ENCODE measurements around the gene FAM219A. TPM values are rescaled to one million over a fixed set of nuclear protein-coding genes. Genes with fewer than 3 reads are reported as not detected.
"Not testable (repeated sequence)": the region's sequence is repeated elsewhere in the genome, so short reads cannot be mapped to it uniquely, and the experiment has no call there.

Gene FAM219A
- total RNA-seq, 1 donor from 2014 or later = 35.7 TPM

- TF ChIP-seq, protein P1, sequence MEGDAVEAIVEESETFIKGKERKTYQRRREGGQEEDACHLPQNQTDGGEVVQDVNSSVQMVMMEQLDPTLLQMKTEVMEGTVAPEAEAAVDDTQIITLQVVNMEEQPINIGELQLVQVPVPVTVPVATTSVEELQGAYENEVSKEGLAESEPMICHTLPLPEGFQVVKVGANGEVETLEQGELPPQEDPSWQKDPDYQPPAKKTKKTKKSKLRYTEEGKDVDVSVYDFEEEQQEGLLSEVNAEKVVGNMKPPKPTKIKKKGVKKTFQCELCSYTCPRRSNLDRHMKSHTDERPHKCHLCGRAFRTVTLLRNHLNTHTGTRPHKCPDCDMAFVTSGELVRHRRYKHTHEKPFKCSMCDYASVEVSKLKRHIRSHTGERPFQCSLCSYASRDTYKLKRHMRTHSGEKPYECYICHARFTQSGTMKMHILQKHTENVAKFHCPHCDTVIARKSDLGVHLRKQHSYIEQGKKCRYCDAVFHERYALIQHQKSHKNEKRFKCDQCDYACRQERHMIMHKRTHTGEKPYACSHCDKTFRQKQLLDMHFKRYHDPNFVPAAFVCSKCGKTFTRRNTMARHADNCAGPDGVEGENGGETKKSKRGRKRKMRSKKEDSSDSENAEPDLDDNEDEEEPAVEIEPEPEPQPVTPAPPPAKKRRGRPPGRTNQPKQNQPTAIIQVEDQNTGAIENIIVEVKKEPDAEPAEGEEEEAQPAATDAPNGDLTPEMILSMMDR (IDR thresholded peaks at IDR 0.05) = no peak
- Mint-ChIP-seq H3K27ac (ENCODE audit: unreplicated experiment) (no peak overlapping the region), H3K9me3 (ENCODE audit: low read depth) (no peaks in the 10 kb centered on the region), H3K36me3 (ENCODE audit: low read depth) (no peaks in the 10 kb centered on the region), H3K27me3 (ENCODE audit: low read depth) (peaks cover 39% of the 10 kb centered on the region), H3K4me3 (ENCODE audit: unreplicated experiment) (no peak overlapping the region), H3K4me1 (ENCODE audit: low read depth) (no peaks in the 10 kb centered on the region)
- no peak for DNase-seq (ENCODE audit: low spot score)
Measured at GRCh38 chr9:34485822-34486221, 27.5 kb upstream of the FAM219A start.

DNA sequence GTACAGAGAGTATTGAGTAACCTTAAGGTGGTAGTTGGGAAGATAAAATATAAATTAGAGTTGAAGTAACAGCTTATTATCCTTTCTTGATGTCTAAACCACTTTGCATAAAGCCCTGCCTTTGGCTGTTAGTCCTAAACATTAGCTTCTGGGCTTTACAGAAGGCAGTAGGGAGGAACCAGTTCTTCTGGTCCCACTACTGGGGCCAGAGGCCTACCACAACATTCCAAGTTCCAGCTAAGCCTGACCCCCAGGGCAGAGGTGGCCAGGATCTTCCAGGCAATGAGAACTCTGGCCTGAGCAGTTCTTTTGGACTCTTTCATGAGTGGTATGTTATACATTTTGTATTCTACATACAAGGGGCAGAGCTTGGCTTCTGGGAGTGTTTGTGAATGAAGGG, 26.3 kb upstream of the FAM219A start:
- Mint-ChIP-seq H3K27me3 (ENCODE audit: low read depth) (peaks cover 33% of the 10 kb centered on the region), H3K4me3 (ENCODE audit: unreplicated experiment) (no peak overlapping the region), H3K4me1 (ENCODE audit: low read depth) (no peaks in the 10 kb centered on the region), H3K27ac (ENCODE audit: unreplicated experiment) (no peak overlapping the region), H3K9me3 (ENCODE audit: low read depth) (no peaks in the 10 kb centered on the region), H3K36me3 (ENCODE audit: low read depth) (no peaks in the 10 kb centered on the region)
- TF ChIP-seq, protein P1 (IDR thresholded peaks at IDR 0.05) = no peak
- no peak for DNase-seq (ENCODE audit: low spot score)

GRCh38 chr9:34482746-34483145, 24.4 kb upstream of the FAM219A start:
- H3K4me1 Mint-ChIP-seq (ENCODE audit: low read depth); H3K9me3 Mint-ChIP-seq (ENCODE audit: low read depth); DNase-seq (ENCODE audit: low spot score); H3K36me3 Mint-ChIP-seq (ENCODE audit: low read depth); H3K27ac Mint-ChIP-seq (ENCODE audit: unreplicated experiment); H3K4me3 Mint-ChIP-seq (ENCODE audit: unreplicated experiment): not testable (repeated sequence)
- H3K27me3 Mint-ChIP-seq (ENCODE audit: low read depth) = peaks cover 33% of the 10 kb centered on the region

DNA sequence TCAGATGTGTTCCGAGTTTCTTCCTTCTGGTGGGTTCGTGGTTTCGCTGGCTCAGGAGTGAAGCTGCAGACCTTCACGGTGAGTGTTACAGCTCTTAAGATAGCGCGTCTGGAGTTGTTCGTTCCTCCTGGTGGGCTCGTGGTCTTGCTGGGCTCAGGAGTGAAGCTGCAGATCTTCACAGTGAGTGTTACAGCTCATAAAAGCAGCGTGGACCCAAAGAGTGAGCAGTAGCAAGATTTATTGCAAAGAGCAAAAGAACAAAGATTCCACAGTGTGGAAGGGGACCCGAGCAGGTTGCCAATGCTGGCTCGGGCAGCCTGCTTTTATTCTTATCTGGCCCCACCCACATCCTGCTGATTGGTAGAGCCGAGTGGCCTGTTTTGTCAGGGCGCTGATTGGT, 23.2 kb upstream of the FAM219A start:
- not testable (repeated sequence) for DNase-seq (ENCODE audit: low spot score); H3K36me3 Mint-ChIP-seq (ENCODE audit: low read depth); H3K27ac Mint-ChIP-seq (ENCODE audit: unreplicated experiment); H3K4me1 Mint-ChIP-seq (ENCODE audit: low read depth); H3K4me3 Mint-ChIP-seq (ENCODE audit: unreplicated experiment); H3K9me3 Mint-ChIP-seq (ENCODE audit: low read depth)
- H3K27me3 Mint-ChIP-seq (ENCODE audit: low read depth) = peaks cover 31% of the 10 kb centered on the region

DNA sequence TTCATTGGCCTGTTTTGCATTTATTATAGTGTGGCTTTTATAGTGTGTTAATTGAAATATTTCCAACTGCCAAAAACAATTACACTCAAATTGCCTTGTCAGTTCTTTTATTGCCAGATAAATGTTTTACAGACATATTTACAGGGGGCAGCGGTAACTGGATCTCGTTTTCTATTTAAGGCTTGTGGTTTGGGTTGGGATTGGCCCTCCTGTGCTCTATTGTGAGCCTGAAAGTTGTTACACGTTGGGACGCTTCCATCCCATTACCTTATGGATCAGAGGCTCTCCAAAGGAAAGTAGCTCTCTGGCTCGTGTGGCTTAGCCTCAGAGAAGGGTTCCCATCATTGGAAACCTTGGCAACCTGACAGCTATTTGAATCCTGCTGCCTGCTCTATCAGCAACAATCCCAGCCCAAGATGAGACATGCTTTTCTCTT, 21.1 kb upstream of the FAM219A start:
- TF ChIP-seq, protein P1 (IDR thresholded peaks at IDR 0.05) = no peak
- H3K27ac Mint-ChIP-seq (ENCODE audit: unreplicated experiment) = no peak overlapping the region
- no peak for DNase-seq (ENCODE audit: low spot score)
- peaks cover 39% of the 10 kb centered on the region for H3K27me3 Mint-ChIP-seq (ENCODE audit: low read depth)
- no peak overlapping the region for H3K4me3 Mint-ChIP-seq (ENCODE audit: unreplicated experiment)
- H3K36me3 Mint-ChIP-seq (ENCODE audit: low read depth) = no peaks in the 10 kb centered on the region
- no peaks in the 10 kb centered on the region for H3K4me1 Mint-ChIP-seq (ENCODE audit: low read depth)
- H3K9me3 Mint-ChIP-seq (ENCODE audit: low read depth) = no peaks in the 10 kb centered on the region

GRCh38 chr9:34477541-34477940, 19.2 kb upstream of the FAM219A start:
- H3K9me3 Mint-ChIP-seq (ENCODE audit: low read depth) = no peaks in the 10 kb centered on the region
- H3K27ac Mint-ChIP-seq (ENCODE audit: unreplicated experiment) = no peak overlapping the region
- H3K4me1 Mint-ChIP-seq (ENCODE audit: low read depth) = no peaks in the 10 kb centered on the region
- no peaks in the 10 kb centered on the region for H3K36me3 Mint-ChIP-seq (ENCODE audit: low read depth)
- TF ChIP-seq, protein P1 (IDR thresholded peaks at IDR 0.05) = no peak
- DNase-seq (ENCODE audit: low spot score) = no peak
- peaks cover 39% of the 10 kb centered on the region for H3K27me3 Mint-ChIP-seq (ENCODE audit: low read depth)
- no peak overlapping the region for H3K4me3 Mint-ChIP-seq (ENCODE audit: unreplicated experiment)

Measured in chondrocyte (in vitro differentiated cells).